GM12864 (cell line): ENCODE data around the gene PARD3B.

Experiments used
- DNase-seq: peaks from one replicate; pipeline ENCODE4 v3.0.0-alpha.2; 2011; ENCODE audit warnings: low read depth
- H3K4me3 ChIP-seq: 2 replicates; pipeline ENCODE4 v1.5.1; 2011; ENCODE audit warnings: mild to moderate bottlenecking, low read depth, low read length, control low read depth
- CTCF ChIP-seq: IDR thresholded peaks from 2 replicates; pipeline ENCODE4 v1.5.1; 2011; ENCODE audit warnings: low read depth, mild to moderate bottlenecking, moderate library complexity, low read length, control low read depth, inconsistent platforms; ENCODE audit errors: missing control alignments

The PARD3B gene

GRCh38 chr2:204632410-204632809 is 87.1 kb downstream of the PARD3B start:
- no peak overlapping the region for H3K4me3 ChIP-seq
- DNase-seq, result no peak
- no peak for TF ChIP-seq CTCF

DNA sequence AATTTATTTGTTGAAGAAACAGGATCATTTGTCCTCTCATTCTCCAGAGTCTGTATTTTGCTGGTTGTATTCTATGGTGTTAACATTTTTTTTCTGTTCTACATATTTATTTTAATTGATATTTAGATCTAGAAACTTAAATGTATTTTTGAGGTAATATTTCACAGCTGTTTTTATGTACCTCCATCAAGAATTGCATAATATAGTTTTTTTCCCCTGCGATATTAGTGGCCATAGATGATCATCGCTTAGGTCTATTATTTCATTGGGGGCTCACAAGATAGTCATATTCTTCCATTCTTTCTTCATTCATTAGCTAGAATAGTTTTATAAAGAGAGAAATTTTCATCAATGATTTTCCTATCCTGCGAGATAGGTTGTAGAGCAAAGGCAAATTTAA is 89.3 kb downstream of the PARD3B start:
- no peak for TF ChIP-seq CTCF
- no peak for DNase-seq
- no peak overlapping the region for H3K4me3 ChIP-seq

GRCh38 chr2:204635478-204635877 is 90.2 kb downstream of the PARD3B start:
- DNase-seq, result no peak
- no peak for TF ChIP-seq CTCF
- no peak overlapping the region for H3K4me3 ChIP-seq

GRCh38 chr2:204638471-204639194 is 93.4 kb downstream of the PARD3B start:
- no peak for DNase-seq
- TF ChIP-seq CTCF, result no peak

GRCh38 chr2:204643326-204643725 is 98.1 kb downstream of the PARD3B start:
- no peak for TF ChIP-seq CTCF

More at GRCh38 chr2:204638471-204639194, 93.4 kb downstream of the PARD3B start:
- H3K4me3 ChIP-seq, result no peak overlapping the region

GRCh38 chr2:204645018-204645773 is 99.9 kb downstream of the PARD3B start:
- no peak for TF ChIP-seq CTCF
- H3K4me3 ChIP-seq, result no peak overlapping the region
- no peak for DNase-seq

More at GRCh38 chr2:204643326-204643725, 98.1 kb downstream of the PARD3B start:
- no peak overlapping the region for H3K4me3 ChIP-seq
- no peak for DNase-seq
